Measurements from ENCODE around the gene ILDR1.

ILDR1 gene

DNA sequence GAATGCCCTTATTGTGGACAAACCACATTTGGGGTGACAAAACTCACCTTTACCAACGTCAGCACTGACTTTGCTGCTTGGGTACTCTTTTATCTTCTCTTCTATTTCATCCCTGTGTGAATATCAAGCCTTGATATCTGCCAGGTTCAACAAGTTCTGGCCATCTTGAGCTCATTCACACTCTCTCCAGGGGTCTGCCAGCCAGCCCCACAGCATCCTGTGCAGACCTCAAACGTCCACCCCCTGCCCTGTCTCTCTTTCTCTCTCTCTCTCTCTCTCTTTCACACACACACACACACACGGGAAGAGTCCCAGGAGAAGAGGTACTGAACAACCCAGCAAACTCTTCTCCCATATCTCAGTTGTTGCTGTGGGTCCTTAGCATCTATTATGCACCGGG lies 10.7 kb downstream of the ILDR1 start:
- no peak for DNase-seq
- Mint-ChIP-seq H3K27ac (no peak overlapping the region), H3K9me3 (no peaks in the 10 kb centered on the region), H3K36me3 (ENCODE audit: low read depth) (no peaks in the 10 kb centered on the region), H3K27me3 (ENCODE audit: low read depth, poor library complexity) (peaks cover 5% of the 10 kb centered on the region), H3K4me3 (no peak overlapping the region), H3K4me1 (no peaks in the 10 kb centered on the region)
- TF ChIP-seq, protein P1, sequence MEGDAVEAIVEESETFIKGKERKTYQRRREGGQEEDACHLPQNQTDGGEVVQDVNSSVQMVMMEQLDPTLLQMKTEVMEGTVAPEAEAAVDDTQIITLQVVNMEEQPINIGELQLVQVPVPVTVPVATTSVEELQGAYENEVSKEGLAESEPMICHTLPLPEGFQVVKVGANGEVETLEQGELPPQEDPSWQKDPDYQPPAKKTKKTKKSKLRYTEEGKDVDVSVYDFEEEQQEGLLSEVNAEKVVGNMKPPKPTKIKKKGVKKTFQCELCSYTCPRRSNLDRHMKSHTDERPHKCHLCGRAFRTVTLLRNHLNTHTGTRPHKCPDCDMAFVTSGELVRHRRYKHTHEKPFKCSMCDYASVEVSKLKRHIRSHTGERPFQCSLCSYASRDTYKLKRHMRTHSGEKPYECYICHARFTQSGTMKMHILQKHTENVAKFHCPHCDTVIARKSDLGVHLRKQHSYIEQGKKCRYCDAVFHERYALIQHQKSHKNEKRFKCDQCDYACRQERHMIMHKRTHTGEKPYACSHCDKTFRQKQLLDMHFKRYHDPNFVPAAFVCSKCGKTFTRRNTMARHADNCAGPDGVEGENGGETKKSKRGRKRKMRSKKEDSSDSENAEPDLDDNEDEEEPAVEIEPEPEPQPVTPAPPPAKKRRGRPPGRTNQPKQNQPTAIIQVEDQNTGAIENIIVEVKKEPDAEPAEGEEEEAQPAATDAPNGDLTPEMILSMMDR (IDR thresholded peaks at IDR 0.05) = no peak

DNA sequence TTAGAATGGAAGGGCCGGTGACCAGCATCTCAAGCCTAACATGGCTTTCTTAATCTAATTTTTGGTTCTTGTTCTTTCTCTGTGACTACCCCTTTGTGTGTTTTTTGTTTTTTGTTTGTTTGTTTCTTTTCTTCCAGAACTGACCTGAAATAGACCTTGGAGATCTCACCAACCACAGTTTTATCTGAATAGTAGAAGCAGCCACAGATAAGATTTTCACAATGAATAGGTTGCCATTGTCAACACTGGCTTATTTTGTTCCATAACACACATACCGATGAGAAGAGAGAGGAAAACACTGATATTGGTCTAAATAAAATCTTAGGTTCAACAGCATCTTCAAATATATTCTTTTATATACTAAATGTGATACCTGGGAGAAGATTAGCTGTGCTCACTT lies 11.5 kb downstream of the ILDR1 start:
- Mint-ChIP-seq H3K27ac (no peak overlapping the region), H3K27me3 (ENCODE audit: low read depth, poor library complexity) (peaks cover 7% of the 10 kb centered on the region), H3K36me3 (ENCODE audit: low read depth) (no peaks in the 10 kb centered on the region), H3K4me1 (peaks cover 1% of the 10 kb centered on the region), H3K9me3 (no peaks in the 10 kb centered on the region), H3K4me3 (no peak overlapping the region)
- TF ChIP-seq, protein P1 (IDR thresholded peaks at IDR 0.05) = no peak
- no peak for DNase-seq

DNA sequence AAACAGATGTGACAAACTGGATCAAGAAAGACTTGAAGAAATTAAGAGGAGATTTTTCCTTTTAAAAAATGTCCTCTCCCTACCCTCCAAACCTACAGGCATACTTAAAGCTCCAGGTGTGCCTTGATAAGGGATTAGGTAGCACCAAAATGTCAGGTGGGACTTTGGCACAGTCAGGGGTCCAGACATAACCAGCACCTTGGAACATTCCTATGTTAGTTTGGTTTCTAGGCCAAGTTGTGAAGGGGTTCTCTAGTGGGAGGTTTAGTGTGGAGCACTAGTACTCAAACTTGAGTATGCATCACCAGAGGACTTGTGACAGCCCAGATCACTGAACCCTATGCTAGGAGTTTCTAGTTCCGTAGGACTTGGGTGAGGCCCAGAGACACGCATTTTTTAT lies 13.9 kb downstream of the ILDR1 start:
- no peak overlapping the region for H3K4me3 Mint-ChIP-seq
- DNase-seq = no peak
- TF ChIP-seq, protein P1 (IDR thresholded peaks at IDR 0.05) = no peak
- no peaks in the 10 kb centered on the region for H3K9me3 Mint-ChIP-seq
- peaks cover 10% of the 10 kb centered on the region for H3K27me3 Mint-ChIP-seq (ENCODE audit: low read depth, poor library complexity)
- no peak overlapping the region for H3K27ac Mint-ChIP-seq
- H3K4me1 Mint-ChIP-seq = peaks cover 19% of the 10 kb centered on the region
- no peaks in the 10 kb centered on the region for H3K36me3 Mint-ChIP-seq (ENCODE audit: low read depth)

DNA sequence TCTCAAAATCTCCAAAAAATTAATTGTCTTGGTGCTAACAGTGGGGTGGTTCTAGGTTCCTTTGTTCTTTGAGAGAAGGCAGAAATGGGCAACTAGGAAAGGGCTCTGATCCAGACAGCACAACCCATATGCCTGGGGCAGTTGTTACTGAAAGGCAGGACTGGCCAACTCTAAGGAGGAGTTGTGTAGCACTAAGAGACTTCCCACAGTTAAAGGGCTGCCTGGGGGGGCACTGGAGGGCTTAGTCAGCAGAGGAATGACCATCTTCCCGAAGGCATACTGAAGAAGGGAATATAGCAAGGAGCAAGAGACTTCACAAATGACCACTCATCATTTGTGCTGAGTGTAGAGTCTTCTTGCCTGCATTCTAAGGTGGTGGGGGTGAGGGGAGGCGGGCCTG lies 15.8 kb downstream of the ILDR1 start:
- peak overlapping the region; percentile 52 for H3K27ac Mint-ChIP-seq
- DNase-seq = no peak
- H3K4me1 Mint-ChIP-seq = peaks cover 27% of the 10 kb centered on the region
- no peaks in the 10 kb centered on the region for H3K36me3 Mint-ChIP-seq (ENCODE audit: low read depth)
- peaks cover 5% of the 10 kb centered on the region for H3K27me3 Mint-ChIP-seq (ENCODE audit: low read depth, poor library complexity)
- TF ChIP-seq, protein P1 (IDR thresholded peaks at IDR 0.05) = no peak
- no peak overlapping the region for H3K4me3 Mint-ChIP-seq
- no peaks in the 10 kb centered on the region for H3K9me3 Mint-ChIP-seq

DNA sequence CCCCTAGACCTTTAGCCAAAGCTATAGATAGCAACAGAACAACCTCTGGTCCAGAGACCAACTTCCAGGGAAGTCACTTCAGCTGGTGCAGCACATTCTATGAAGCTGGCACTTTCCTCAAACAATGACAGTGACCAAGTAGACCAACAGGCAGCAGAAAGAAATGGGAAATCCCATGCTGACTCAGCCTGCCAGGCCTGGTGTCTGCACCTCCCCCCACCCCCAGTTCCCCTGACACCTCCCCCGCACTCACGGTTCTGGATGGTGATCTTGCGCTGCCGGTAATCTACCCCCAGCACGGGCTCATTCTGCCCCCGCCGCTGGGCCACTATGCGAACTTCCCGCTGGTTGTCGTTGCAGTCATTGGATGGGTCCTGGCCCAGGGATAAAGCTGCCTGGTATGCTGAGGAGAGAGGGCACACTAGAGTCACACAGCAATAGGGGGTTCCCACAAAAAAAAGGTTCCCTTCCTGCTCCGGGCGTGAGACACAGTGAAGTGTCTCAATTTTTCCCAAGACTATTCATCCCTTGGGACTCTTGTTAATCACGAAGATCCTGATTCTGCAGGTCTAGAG lies 17.0 kb downstream of the ILDR1 start:
- Mint-ChIP-seq H3K36me3 (ENCODE audit: low read depth) (no peaks in the 10 kb centered on the region), H3K9me3 (no peaks in the 10 kb centered on the region), H3K4me1 (peaks cover 31% of the 10 kb centered on the region), H3K27me3 (ENCODE audit: low read depth, poor library complexity) (peaks cover 5% of the 10 kb centered on the region), H3K27ac (peak overlapping the region; percentile 8), H3K4me3 (no peak overlapping the region)
- no peak for DNase-seq
- TF ChIP-seq, protein P1 (IDR thresholded peaks at IDR 0.05) = no peak

DNA sequence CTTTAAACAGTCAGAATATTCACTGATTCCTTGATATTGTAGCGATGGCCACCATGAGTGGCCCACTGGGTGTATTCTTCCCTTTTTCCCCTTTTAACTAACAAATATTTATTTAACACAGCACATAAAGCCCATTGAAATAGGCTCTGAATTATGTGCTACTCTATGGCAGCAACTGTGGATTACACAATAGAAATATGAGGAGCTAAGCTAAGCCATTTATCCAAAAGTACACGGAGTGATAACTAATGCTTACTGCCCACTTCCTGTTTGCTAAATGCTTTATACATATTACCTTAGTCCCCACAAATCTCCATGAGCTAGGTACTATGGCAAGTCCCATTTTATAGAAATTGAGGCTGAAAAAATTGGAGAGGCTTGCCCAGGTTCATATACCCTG lies 17.9 kb downstream of the ILDR1 start:
- TF ChIP-seq, protein P1 (IDR thresholded peaks at IDR 0.05) = no peak
- Mint-ChIP-seq H3K4me1 (peaks cover 31% of the 10 kb centered on the region), H3K27me3 (ENCODE audit: low read depth, poor library complexity) (peaks cover 5% of the 10 kb centered on the region), H3K27ac (no peak overlapping the region), H3K4me3 (no peak overlapping the region), H3K36me3 (ENCODE audit: low read depth) (no peaks in the 10 kb centered on the region), H3K9me3 (no peaks in the 10 kb centered on the region)
- DNase-seq = no peak
